Lower lobe of right lung (tissue), 2 donors: ENCODE measurements around the gene SH3GL3. TPM values are rescaled to one million over a fixed set of nuclear protein-coding genes. Genes with fewer than 3 reads are reported as not detected.
A peak's percentile ranks its signal among the peaks of the same experiment; 100 is the strongest.

Experiments used
- ATAC-seq, 2 donors: fragments of 200-7000 bp; cut with Tn5 transposase; one replicate each; pipeline ENCODE4 v1.9.1; 2020 to 2022; ENCODE audit warnings: mild to moderate bottlenecking in 2 of 2, moderate library complexity in 2 of 2
- DNase-seq: peaks from one replicate; pipeline ENCODE4 v3.0.0-alpha.2; 2020
- H3K27ac ChIP-seq: fragments of 200-600 bp; one replicate; pipeline ENCODE4 v1.8.0; 2022
- H3K27me3 ChIP-seq: fragments of 200-600 bp; one replicate; pipeline ENCODE4 v1.8.0; 2022; ENCODE audit warnings: low read depth
- H3K36me3 ChIP-seq: fragments of 200-600 bp; one replicate; pipeline ENCODE4 v1.8.0; 2022; ENCODE audit warnings: mild to moderate bottlenecking
- H3K4me1 ChIP-seq: fragments of 200-600 bp; one replicate; pipeline ENCODE4 v1.8.0; 2022
- H3K4me3 ChIP-seq: fragments of 200-600 bp; one replicate; pipeline ENCODE4 v1.8.0; 2022; ENCODE audit warnings: mild to moderate bottlenecking
- H3K9me3 ChIP-seq: fragments of 200-600 bp; one replicate; pipeline ENCODE4 v1.8.0; 2022
- CTCF ChIP-seq: fragments of 200-600 bp; IDR thresholded peaks from one replicate; pipeline ENCODE4 v1.8.0; 2022; ENCODE audit warnings: antibody characterized with exemption, mild to moderate bottlenecking
- intact Hi-C: fragments of 100-400 bp; cut with DNase I; formaldehyde crosslinking; loops from one replicate; pipeline ENCODE4 v1.11.0; 2022
- total RNA-seq: library from RNA; stranded (reverse); fragmentation: NEBNext Ultra II Directional; extraction: Animal tissue kit (Norgen Biotek cat#: 25700); gene quantifications from one replicate; pipeline ENCODE4 v1.2.1, GENCODE V29; 2021
- donor health status: DM: no; HTN: yes; CAD: no; lungs with severe emphysema.

Gene SH3GL3
- total RNA-seq, 1 donor from 2014 or later: 2.6 TPM

- Histone ChIP-seq H3K27me3 (no peaks in the 10 kb centered on the region), H3K4me3 (no peak overlapping the region), H3K9me3 (no peaks in the 10 kb centered on the region), H3K4me1 (no peaks in the 10 kb centered on the region), H3K27ac (no peak overlapping the region), H3K36me3 (no peaks in the 10 kb centered on the region)
- no peak for TF ChIP-seq CTCF
- ATAC-seq (no peak), DNase-seq (no peak)
- intact Hi-C loops: no loop called here
Observed at GRCh38 chr15:83474578-83474977, 27.4 kb downstream of the SH3GL3 start.

- DNase-seq: no peak
- no peak for TF ChIP-seq CTCF
- no peaks in the 10 kb centered on the region for H3K4me1 ChIP-seq
- H3K4me3 ChIP-seq: no peak overlapping the region
- H3K27me3 ChIP-seq: no peaks in the 10 kb centered on the region
- intact Hi-C loops: no loop called here
- H3K9me3 ChIP-seq: no peaks in the 10 kb centered on the region
- ATAC-seq: peak in 1 of 2 donors; percentile 85
- H3K27ac ChIP-seq: no peak overlapping the region
- H3K36me3 ChIP-seq: no peaks in the 10 kb centered on the region
Observed at GRCh38 chr15:83475551-83475950, 28.4 kb downstream of the SH3GL3 start.

GRCh38 chr15:83476066-83476465 lies 28.9 kb downstream of the SH3GL3 start:
- H3K4me1 ChIP-seq: no peaks in the 10 kb centered on the region
- no peak overlapping the region for H3K27ac ChIP-seq
- DNase-seq: no peak
- no peak overlapping the region for H3K4me3 ChIP-seq
- intact Hi-C loops: no loop called here
- no peak for ATAC-seq
- no peak for TF ChIP-seq CTCF
- H3K27me3 ChIP-seq: no peaks in the 10 kb centered on the region
- no peaks in the 10 kb centered on the region for H3K36me3 ChIP-seq
- H3K9me3 ChIP-seq: no peaks in the 10 kb centered on the region

- intact Hi-C loops: no loop called here
- Histone ChIP-seq H3K27me3 (no peaks in the 10 kb centered on the region), H3K4me1 (no peaks in the 10 kb centered on the region), H3K27ac (no peak overlapping the region), H3K36me3 (no peaks in the 10 kb centered on the region), H3K4me3 (no peak overlapping the region), H3K9me3 (no peaks in the 10 kb centered on the region)
- no peak for TF ChIP-seq CTCF
- ATAC-seq (no peak), DNase-seq (no peak)
Observed at GRCh38 chr15:83476708-83477107, 29.6 kb downstream of the SH3GL3 start.

GRCh38 chr15:83477172-83477807 lies 30.1 kb downstream of the SH3GL3 start:
- ATAC-seq (no peak), DNase-seq (no peak)
- Histone ChIP-seq H3K4me1 (no peaks in the 10 kb centered on the region), H3K4me3 (no peak overlapping the region), H3K27me3 (no peaks in the 10 kb centered on the region), H3K9me3 (no peaks in the 10 kb centered on the region), H3K27ac (no peak overlapping the region), H3K36me3 (no peaks in the 10 kb centered on the region)
- intact Hi-C loops: no loop called here
- TF ChIP-seq CTCF: no peak
